K562 (cell line): Measurements from ENCODE around the gene VGLL3.

Experiments used
- ARNT ChIP-seq, 2 experiments: fragments of 450-650 bp; IDR thresholded peaks; 2 replicates each; pipeline ENCODE4 v1.6.1; 2016; ENCODE audit warnings: mild to moderate bottlenecking in 1 of 2
- CREB5 ChIP-seq: fragments of 250-450 bp; sonication (Bioruptor Pico); IDR thresholded peaks from 2 replicates; pipeline ENCODE4 v1.5.0; 2020; ENCODE audit warnings: mild to moderate bottlenecking
- EP300 ChIP-seq: IDR thresholded peaks from 2 replicates; pipeline ENCODE4 v1.6.1; 2012; ENCODE audit warnings: low read length, improper control_type of control experiment
- SP1 ChIP-seq: sonication (generic); formaldehyde crosslinking; IDR thresholded peaks from 2 replicates; pipeline ENCODE4 v1.8.1; 2022; ENCODE audit warnings: mild to moderate bottlenecking, missing genetic modification reagents
- ZNF311 ChIP-seq: fragments of 250-450 bp; sonication (Bioruptor Pico); IDR thresholded peaks from 2 replicates; pipeline ENCODE4 v1.4.0; 2020; ENCODE audit warnings: mild to moderate bottlenecking, moderate library complexity

GRCh38 chr3:86990734-86991481, at the start of gene VGLL3:
- TF ChIP-seq ZNF311 (CRISPR knock-in tag), result no peak
- no peak for TF ChIP-seq EP300
- no peak for TF ChIP-seq SP1 (CRISPR knock-in tag)
- TF ChIP-seq ARNT (IDR thresholded peaks at IDR 0.05), result no peak
- no peak for TF ChIP-seq CREB5 (CRISPR knock-in tag)
